HG03558 (cell line): ENCODE measurements around the gene FARP1.

Source experiments
- ATAC-seq: cut with Tn5 transposase; IDR thresholded peaks from one replicate; pipeline ENCODE4 v1.9.1; 2021; ENCODE audit warnings: moderate number of reproducible peaks; ENCODE audit not compliant: unreplicated experiment; ENCODE audit errors: extremely low read depth

FARP1 gene

DNA sequence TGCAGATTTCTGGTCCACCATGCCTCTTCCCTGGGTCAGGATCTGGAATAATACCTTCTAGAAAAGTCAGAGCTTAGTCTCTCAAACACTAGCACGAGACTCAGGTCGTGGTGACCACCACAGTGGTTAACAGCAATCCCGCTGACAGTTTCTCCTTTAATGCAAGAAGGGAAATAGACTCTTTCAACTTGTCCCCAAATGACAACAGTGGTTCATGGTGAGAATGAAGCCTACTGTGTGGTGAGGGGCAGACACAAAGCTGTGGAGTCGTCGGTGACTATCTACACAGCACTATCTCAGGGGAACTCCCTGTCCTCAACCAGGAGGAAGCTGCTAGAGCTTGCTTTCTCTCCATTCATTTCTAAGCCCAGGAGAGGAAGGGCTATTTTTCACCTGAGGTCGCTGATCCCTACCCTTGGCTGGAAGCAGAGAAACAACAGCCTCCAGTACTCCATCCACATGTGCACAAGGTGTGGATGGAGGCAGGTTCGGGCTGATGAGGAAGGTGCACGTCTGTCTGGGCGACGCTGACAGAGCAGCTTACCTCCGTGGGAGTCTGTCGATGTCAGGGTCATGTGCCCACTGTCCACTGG, 361.6 kb downstream of the FARP1 start:
- no peak for ATAC-seq
